Naive thymus-derived CD8-positive, alpha-beta T cell (primary cell): ENCODE data around the gene UMAD1. TPM values are rescaled to one million over a fixed set of nuclear protein-coding genes. Genes with fewer than 3 reads are reported as not detected.

Experiments
- ATAC-seq, 2 donors: fragments of 150-1000 bp; cut with Tn5 transposase in 1 of 2; sonication (Bioruptor Pico), chemical (Tn5 transposase) in 1 of 2; 1 replicate in 1 of 2; 2 replicates in 1 of 2; pipeline ENCODE4 v1.10.0; 2021; ENCODE audit warnings: mild to moderate bottlenecking in 2 of 2, moderate library complexity in 2 of 2
- POLR2A ChIA-PET: fragments of 350-600 bp; sonication (Branson Sonifier 250); formaldehyde crosslinking; loops from one replicate; lab custom pipeline; 2021; ENCODE audit warnings: antibody characterized with exemption; lab: Charles Lee
- DNase-seq, 10 donors: peaks; one replicate each; pipeline versions ENCODE4 v3.0.0 to v3.0.0-alpha.2; 2020 to 2022
- H3K27ac Mint-ChIP-seq, 10 donors: one replicate each; pipeline ENCODE4 v1.8.0; 2020 to 2022; ENCODE audit warnings: mild to moderate bottlenecking in 10 of 10, mixed read lengths in 10 of 10, moderate library complexity in 4 of 10, inconsistent platforms in 1 of 10
- H3K27me3 Mint-ChIP-seq, 5 donors: one replicate each; pipeline ENCODE4 v1.8.0; 2021 to 2022; ENCODE audit warnings: mixed read lengths in 5 of 5
- H3K36me3 Mint-ChIP-seq, 3 donors: one replicate each; pipeline ENCODE4 v1.8.0; 2020 to 2022; ENCODE audit warnings: mixed read lengths in 3 of 3, mild to moderate bottlenecking in 2 of 3, inconsistent platforms in 1 of 3
- H3K4me1 Mint-ChIP-seq, 4 donors: one replicate each; pipeline ENCODE4 v1.8.0; 2021 to 2022; ENCODE audit warnings: mixed read lengths in 4 of 4
- H3K4me3 Mint-ChIP-seq, 10 donors: one replicate each; pipeline ENCODE4 v1.8.0; 2020 to 2022; ENCODE audit warnings: mild to moderate bottlenecking in 10 of 10, mixed read lengths in 10 of 10, moderate library complexity in 6 of 10, inconsistent platforms in 1 of 10
- H3K9me3 Mint-ChIP-seq, 9 donors: one replicate each; pipeline ENCODE4 v1.8.0; 2020 to 2022; ENCODE audit warnings: mixed read lengths in 9 of 9, mild to moderate bottlenecking in 3 of 9, inconsistent platforms in 1 of 9, moderate library complexity in 1 of 9
- polyA plus RNA-seq, 3 donors: library from polyadenylated mRNA; unstranded; fragments of 300-500 nt; fragmentation: Illumina TruSeq; gene quantifications; one replicate each; pipeline ENCODE4 v1.2.3, GENCODE V29; 2021
- total RNA-seq, 8 experiments: library from RNA in 2 of 8; stranded (reverse) in 2 of 8; gene quantifications; one replicate each; pipeline ENCODE4 v1.2.3 and lab custom pipeline; 2021 to 2026

UMAD1 gene
- total and polyA plus RNA-seq, 5 experiments from 2014 or later, result 18.4 to 35.5 (median 25.9) TPM

GRCh38 chr7:7897949-7898515 is 257.5 kb downstream of the UMAD1 start:
- H3K27me3 Mint-ChIP-seq, result no peaks in the 10 kb centered on the region
- H3K27ac Mint-ChIP-seq, result no peak overlapping the region
- H3K4me3 Mint-ChIP-seq, result no peak overlapping the region
- peaks cover 0 to 20% (median 17%) of the 10 kb centered on the region in 3 donors for H3K36me3 Mint-ChIP-seq
- no peak for DNase-seq
- POLR2A ChIA-PET, result interaction anchor here (0.8 kb wide), 1 partner anchor 32 kb away, joined by 7 read pairs; no protein-coding TSS in a partner anchor
- ATAC-seq, result no peak
- H3K4me1 Mint-ChIP-seq, result peaks cover 2 to 9% (median 7%) of the 10 kb centered on the region in 4 donors
- H3K9me3 Mint-ChIP-seq, result no peaks in the 10 kb centered on the region

GRCh38 chr7:7902845-7903244 is 262.3 kb downstream of the UMAD1 start:
- H3K9me3 Mint-ChIP-seq, result peaks cover 0 to 8% (median 0%) of the 10 kb centered on the region in 9 donors
- H3K27me3 Mint-ChIP-seq, result no peaks in the 10 kb centered on the region
- H3K36me3 Mint-ChIP-seq, result peaks cover 0 to 19% (median 10%) of the 10 kb centered on the region in 3 donors
- no peak overlapping the region for H3K4me3 Mint-ChIP-seq
- peak overlapping the region in 4 of 10 donors; percentile 1 to 58 (median 48) for H3K27ac Mint-ChIP-seq
- POLR2A ChIA-PET, result no interaction called here
- no peak for ATAC-seq
- no peak for DNase-seq
- H3K4me1 Mint-ChIP-seq, result peaks cover 2 to 9% (median 8%) of the 10 kb centered on the region in 4 donors

- Mint-ChIP-seq H3K27ac (peak overlapping the region in 1 of 10 donors; percentile 46), H3K27me3 (no peaks in the 10 kb centered on the region), H3K9me3 (peaks cover 0 to 10% (median 0%) of the 10 kb centered on the region in 9 donors), H3K4me1 (peaks cover 2 to 8% (median 8%) of the 10 kb centered on the region in 4 donors), H3K36me3 (peaks cover 0 to 13% (median 5%) of the 10 kb centered on the region in 3 donors), H3K4me3 (no peak overlapping the region)
- POLR2A ChIA-PET, result no interaction called here
- ATAC-seq (no peak), DNase-seq (no peak)
Measured at GRCh38 chr7:7907306-7907705, 266.8 kb downstream of the UMAD1 start.

GRCh38 chr7:7908622-7909145 is 268.1 kb downstream of the UMAD1 start:
- no peak for ATAC-seq
- peaks cover 0 to 1% (median under 1%) of the 10 kb centered on the region in 4 donors for H3K4me1 Mint-ChIP-seq
- peaks cover 0 to 13% (median 0%) of the 10 kb centered on the region in 3 donors for H3K36me3 Mint-ChIP-seq
- POLR2A ChIA-PET, result no interaction called here
- no peaks in the 10 kb centered on the region for H3K27me3 Mint-ChIP-seq
- H3K4me3 Mint-ChIP-seq, result no peak overlapping the region
- H3K9me3 Mint-ChIP-seq, result peaks cover 0 to 10% (median 0%) of the 10 kb centered on the region in 9 donors
- no peak overlapping the region for H3K27ac Mint-ChIP-seq
- DNase-seq, result no peak

GRCh38 chr7:7909376-7909775 is 268.8 kb downstream of the UMAD1 start:
- DNase-seq, result no peak
- ATAC-seq, result no peak
- Mint-ChIP-seq H3K36me3 (peaks cover 0 to 7% (median 0%) of the 10 kb centered on the region in 3 donors), H3K27me3 (no peaks in the 10 kb centered on the region), H3K4me1 (peaks cover 0 to 1% (median under 1%) of the 10 kb centered on the region in 4 donors), H3K27ac (no peak overlapping the region), H3K4me3 (no peak overlapping the region), H3K9me3 (peaks cover 0 to 10% (median 0%) of the 10 kb centered on the region in 9 donors)
- POLR2A ChIA-PET, result no interaction called here

- POLR2A ChIA-PET, result no interaction called here
Measured at GRCh38 chr7:7911369-7912123, 271.0 kb downstream of the UMAD1 start.

GRCh38 chr7:7912937-7913336 is 272.4 kb downstream of the UMAD1 start:
- Mint-ChIP-seq H3K4me1 (peaks cover 0 to 1% (median 0%) of the 10 kb centered on the region in 4 donors), H3K27me3 (no peaks in the 10 kb centered on the region), H3K9me3 (peaks cover 0 to 2% (median 0%) of the 10 kb centered on the region in 9 donors), H3K36me3 (peaks cover 0 to 1% (median 0%) of the 10 kb centered on the region in 3 donors), H3K4me3 (no peak overlapping the region), H3K27ac (no peak overlapping the region)
- POLR2A ChIA-PET, result no interaction called here
- ATAC-seq (no peak), DNase-seq (no peak)

More at GRCh38 chr7:7911369-7912123, 271.0 kb downstream of the UMAD1 start:
- no peak for ATAC-seq
- Mint-ChIP-seq H3K27me3 (no peaks in the 10 kb centered on the region), H3K4me3 (no peak overlapping the region), H3K36me3 (peaks cover 0 to 6% (median 0%) of the 10 kb centered on the region in 3 donors), H3K27ac (no peak overlapping the region), H3K9me3 (peaks cover 0 to 10% (median 0%) of the 10 kb centered on the region in 9 donors), H3K4me1 (peaks cover 0 to 1% (median under 1%) of the 10 kb centered on the region in 4 donors)
- no peak for DNase-seq

GRCh38 chr7:7913504-7913903 is 273.0 kb downstream of the UMAD1 start:
- DNase-seq, result no peak
- Mint-ChIP-seq H3K27me3 (no peaks in the 10 kb centered on the region), H3K27ac (no peak overlapping the region), H3K9me3 (no peaks in the 10 kb centered on the region), H3K4me1 (peaks cover 0 to 1% (median 0%) of the 10 kb centered on the region in 4 donors), H3K4me3 (no peak overlapping the region), H3K36me3 (peaks cover 0 to 1% (median 0%) of the 10 kb centered on the region in 3 donors)
- POLR2A ChIA-PET, result no interaction called here
- no peak for ATAC-seq

GRCh38 chr7:7914547-7914946 is 274.0 kb downstream of the UMAD1 start:
- DNase-seq (no peak), ATAC-seq (no peak)
- peaks cover 0 to 9% (median 0%) of the 10 kb centered on the region in 4 donors for H3K4me1 Mint-ChIP-seq
- no peak overlapping the region for H3K4me3 Mint-ChIP-seq
- H3K27me3 Mint-ChIP-seq, result no peaks in the 10 kb centered on the region
- H3K9me3 Mint-ChIP-seq, result no peaks in the 10 kb centered on the region
- POLR2A ChIA-PET, result no interaction called here
- no peak overlapping the region for H3K27ac Mint-ChIP-seq
- H3K36me3 Mint-ChIP-seq, result peaks cover 0 to 1% (median 0%) of the 10 kb centered on the region in 3 donors

- DNase-seq (no peak), ATAC-seq (no peak)
- peaks cover 0 to 18% (median 1%) of the 10 kb centered on the region in 4 donors for H3K4me1 Mint-ChIP-seq
- no peaks in the 10 kb centered on the region for H3K9me3 Mint-ChIP-seq
- H3K4me3 Mint-ChIP-seq, result no peak overlapping the region
- POLR2A ChIA-PET, result no interaction called here
- peaks cover 0 to 1% (median 0%) of the 10 kb centered on the region in 3 donors for H3K36me3 Mint-ChIP-seq
- H3K27ac Mint-ChIP-seq, result no peak overlapping the region
- no peaks in the 10 kb centered on the region for H3K27me3 Mint-ChIP-seq
Measured at GRCh38 chr7:7916064-7916463, 275.5 kb downstream of the UMAD1 start.

GRCh38 chr7:7917593-7917992 is 277.0 kb downstream of the UMAD1 start:
- peak overlapping the region in 1 of 10 donors; percentile 48 for H3K27ac Mint-ChIP-seq

GRCh38 chr7:7918736-7919448 is 278.3 kb downstream of the UMAD1 start:
- Mint-ChIP-seq H3K4me1 (peaks cover 6 to 35% (median 11%) of the 10 kb centered on the region in 4 donors), H3K9me3 (no peaks in the 10 kb centered on the region), H3K27me3 (no peaks in the 10 kb centered on the region), H3K27ac (peak overlapping the region in 2 of 10 donors; percentile 9 to 18), H3K36me3 (peaks cover 0 to 1% (median 0%) of the 10 kb centered on the region in 3 donors), H3K4me3 (no peak overlapping the region)
- no peak for ATAC-seq
- no peak for DNase-seq
- POLR2A ChIA-PET, result interaction anchor here (1.7 kb wide), 1 partner anchor 49 kb away, joined by 5 read pairs; the partner anchor contains the start of gene GLCCI1

More at GRCh38 chr7:7917593-7917992, 277.0 kb downstream of the UMAD1 start:
- H3K36me3 Mint-ChIP-seq, result peaks cover 0 to 1% (median 0%) of the 10 kb centered on the region in 3 donors
- no peaks in the 10 kb centered on the region for H3K27me3 Mint-ChIP-seq
- POLR2A ChIA-PET, result no interaction called here
- no peak overlapping the region for H3K4me3 Mint-ChIP-seq
- ATAC-seq (no peak), DNase-seq (no peak)
- no peaks in the 10 kb centered on the region for H3K9me3 Mint-ChIP-seq
- peaks cover 3 to 28% (median 5%) of the 10 kb centered on the region in 4 donors for H3K4me1 Mint-ChIP-seq
